HG02678 (cell line): ENCODE results near the gene B3GALNT2.

Source experiments
- ATAC-seq: cut with Tn5 transposase; IDR thresholded peaks from one replicate; pipeline ENCODE4 v1.9.1; 2021; ENCODE audit warnings: mild to moderate bottlenecking, moderate library complexity; ENCODE audit not compliant: unreplicated experiment

The B3GALNT2 gene

GRCh38 chr1:235411489-235412486, 92.5 kb downstream of the B3GALNT2 start:
- ATAC-seq, result no peak

- ATAC-seq, result no peak
Measured at GRCh38 chr1:235410467-235410866, 93.8 kb downstream of the B3GALNT2 start.

- no peak for ATAC-seq
Measured at GRCh38 chr1:235409042-235409820, 95.0 kb downstream of the B3GALNT2 start.

- no peak for ATAC-seq
Measured at GRCh38 chr1:235408503-235408960, 95.7 kb downstream of the B3GALNT2 start.

- no peak for ATAC-seq
Measured at GRCh38 chr1:235407419-235407818, 96.8 kb downstream of the B3GALNT2 start.

- ATAC-seq, result no peak
Measured at GRCh38 chr1:235404190-235404589, 100.1 kb downstream of the B3GALNT2 start.

- no peak for ATAC-seq
Measured at GRCh38 chr1:235403593-235403992, 100.7 kb downstream of the B3GALNT2 start.

GRCh38 chr1:235402457-235403200, 101.6 kb downstream of the B3GALNT2 start:
- no peak for ATAC-seq

- no peak for ATAC-seq
Measured at GRCh38 chr1:235401251-235401650, 103.0 kb downstream of the B3GALNT2 start.
